Measurements from ENCODE around the gene BBLN.
"Not testable (repeated sequence)": the region's sequence is repeated elsewhere in the genome, so short reads cannot be mapped to it uniquely, and the experiment has no call there.

Gene BBLN

GRCh38 chr9:128180001-128180400 lies 19.9 kb downstream of the BBLN start:
- no peak for DNase-seq (ENCODE audit: insufficient read length, low spot score)
- FAIRE-seq, result no peak
- no peak for TF ChIP-seq POLR2A (IDR thresholded peaks at IDR 0.05; ENCODE audit: low read depth, low read length)

DNA sequence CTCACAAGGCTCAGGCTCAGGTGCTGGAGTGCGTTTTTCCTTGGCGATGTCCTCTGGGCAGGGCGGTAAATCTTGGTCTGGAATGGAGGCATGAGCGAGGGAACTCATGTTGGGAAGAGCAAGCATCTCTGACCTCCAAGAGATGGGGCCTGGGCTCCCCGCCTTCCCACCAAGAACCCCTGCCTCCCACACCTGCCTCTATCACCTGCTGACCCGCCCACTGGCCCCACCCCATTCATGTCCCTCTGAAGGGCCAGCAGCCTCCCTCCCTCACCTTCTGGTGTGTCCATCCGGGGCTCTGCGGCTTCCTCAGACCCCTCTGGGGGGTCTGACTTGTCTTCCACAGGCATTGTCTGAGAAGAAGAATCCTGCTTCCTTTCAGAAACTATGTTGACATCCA lies 20.4 kb downstream of the BBLN start:
- FAIRE-seq, result no peak
- no peak for DNase-seq (ENCODE audit: insufficient read length, low spot score)
- TF ChIP-seq POLR2A (IDR thresholded peaks at IDR 0.05; ENCODE audit: low read depth, low read length), result no peak

GRCh38 chr9:128181480-128181879 lies 21.4 kb downstream of the BBLN start:
- not testable (repeated sequence) for FAIRE-seq; DNase-seq (ENCODE audit: insufficient read length, low spot score)

DNA sequence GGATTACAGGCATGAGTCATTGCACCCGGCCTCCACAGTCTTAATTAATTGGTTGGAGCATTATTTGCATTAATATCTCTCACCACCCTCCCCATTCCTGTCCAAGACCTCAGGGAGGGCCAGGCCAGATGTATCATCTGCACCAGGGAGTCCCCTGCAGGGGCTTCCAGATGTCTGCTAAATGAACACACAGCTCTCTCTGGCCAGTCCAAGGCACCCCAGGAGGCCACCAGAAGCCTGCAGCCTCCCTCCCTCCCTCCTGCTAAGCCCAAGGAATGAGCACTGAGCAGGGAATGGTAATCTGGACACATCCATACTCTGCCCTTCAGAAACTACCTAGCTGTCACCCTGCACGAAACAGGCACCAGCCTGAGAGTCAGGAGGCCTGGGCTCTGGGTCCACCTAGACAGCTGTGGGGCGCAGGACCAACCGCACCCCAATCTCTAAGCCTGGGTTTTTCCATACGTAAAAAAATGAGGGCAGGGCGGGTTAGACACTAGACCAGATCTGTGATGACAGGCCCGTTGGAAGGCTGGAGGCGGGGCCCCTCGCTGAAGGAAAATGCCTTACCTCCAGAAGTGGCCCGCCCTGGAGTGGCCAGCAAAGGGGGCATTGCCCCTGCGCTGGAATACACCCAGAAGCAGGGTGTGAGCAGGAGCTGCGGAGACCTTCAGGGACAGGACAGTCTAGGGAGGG lies 23.0 kb downstream of the BBLN start:
- no peak for DNase-seq (ENCODE audit: insufficient read length, low spot score)
- FAIRE-seq, result no peak
- TF ChIP-seq POLR2A (IDR thresholded peaks at IDR 0.05; ENCODE audit: low read depth, low read length), result no peak

DNA sequence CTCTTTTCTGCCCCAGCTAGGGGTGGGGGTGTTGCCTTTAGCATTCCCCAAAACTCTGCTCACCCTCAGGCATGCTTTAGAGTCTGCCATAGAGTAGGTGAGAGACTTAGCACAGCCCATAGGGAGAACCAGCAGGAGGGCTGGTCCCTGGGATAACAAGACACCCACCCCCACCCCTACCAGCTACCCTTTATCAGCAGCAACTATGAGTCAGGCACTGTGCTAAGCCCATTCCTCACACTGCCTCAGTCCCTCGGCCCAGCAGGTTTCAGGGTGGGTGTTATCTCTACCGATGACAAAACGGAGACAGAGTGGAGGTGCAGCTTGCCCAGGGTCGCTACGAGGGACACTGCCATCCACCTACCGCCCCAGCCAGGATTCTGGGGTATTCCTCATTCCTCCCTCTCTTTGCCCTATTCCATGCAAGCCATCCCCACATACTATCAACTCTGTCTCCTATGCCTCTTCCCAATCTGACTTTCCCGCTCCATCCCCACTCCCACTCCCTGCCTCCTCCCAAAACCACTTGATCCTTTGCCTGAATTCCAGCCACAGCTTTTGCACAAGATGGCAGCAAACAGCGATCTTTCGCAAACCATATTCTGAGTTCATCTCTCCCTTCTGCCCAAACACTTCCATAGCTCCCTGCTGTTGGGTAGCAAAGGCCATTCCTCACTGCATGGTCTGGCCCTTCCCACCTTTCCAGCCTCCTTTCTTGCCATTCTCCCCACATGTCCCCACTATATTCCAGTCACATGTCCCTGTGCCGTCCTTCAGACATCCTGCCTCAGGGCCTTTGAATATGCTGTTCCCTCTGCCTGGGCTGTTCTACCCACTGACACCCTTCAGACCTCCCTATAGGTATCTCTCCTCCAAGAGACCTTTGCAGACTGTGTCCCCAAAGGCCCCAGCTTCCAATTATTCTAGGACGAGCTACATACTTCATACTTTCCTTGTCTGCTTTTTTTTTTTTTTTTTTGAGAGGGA lies 26.2 kb downstream of the BBLN start:
- FAIRE-seq, result no peak
- no peak for TF ChIP-seq POLR2A (IDR thresholded peaks at IDR 0.05; ENCODE audit: low read depth, low read length)
- DNase-seq (ENCODE audit: insufficient read length, low spot score), result no peak

GRCh38 chr9:128187361-128187760 lies 27.3 kb downstream of the BBLN start:
- FAIRE-seq, result no peak
- no peak for DNase-seq (ENCODE audit: insufficient read length, low spot score)
- no peak for TF ChIP-seq POLR2A (IDR thresholded peaks at IDR 0.05; ENCODE audit: low read depth, low read length)

- TF ChIP-seq POLR2A (IDR thresholded peaks at IDR 0.05; ENCODE audit: low read depth, low read length), result no peak
- DNase-seq (ENCODE audit: insufficient read length, low spot score) (no peak), FAIRE-seq (no peak)
Measured at GRCh38 chr9:128188209-128188608, 28.1 kb downstream of the BBLN start.

DNA sequence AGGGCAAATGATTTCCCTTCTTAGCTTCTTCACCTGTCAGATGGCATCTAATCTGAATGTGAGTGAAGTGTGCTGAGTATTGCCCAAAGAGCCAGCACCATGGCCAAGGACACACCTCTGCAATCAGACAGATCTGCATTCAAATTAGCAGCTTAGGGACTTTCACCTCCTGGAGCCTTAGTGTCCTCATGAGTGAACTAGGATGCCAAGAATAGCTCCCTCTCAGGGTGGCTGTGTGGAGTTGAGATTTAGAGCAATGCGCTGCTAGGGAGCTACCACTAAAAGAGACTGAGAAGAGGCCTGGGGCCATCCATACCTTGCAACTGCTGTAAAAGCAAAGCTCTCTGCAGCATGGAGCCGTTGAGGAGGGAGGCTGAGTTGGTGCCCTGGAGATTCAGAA lies 29.9 kb downstream of the BBLN start:
- no peak for FAIRE-seq
- no peak for DNase-seq (ENCODE audit: insufficient read length, low spot score)
- no peak for TF ChIP-seq POLR2A (IDR thresholded peaks at IDR 0.05; ENCODE audit: low read depth, low read length)

DNA sequence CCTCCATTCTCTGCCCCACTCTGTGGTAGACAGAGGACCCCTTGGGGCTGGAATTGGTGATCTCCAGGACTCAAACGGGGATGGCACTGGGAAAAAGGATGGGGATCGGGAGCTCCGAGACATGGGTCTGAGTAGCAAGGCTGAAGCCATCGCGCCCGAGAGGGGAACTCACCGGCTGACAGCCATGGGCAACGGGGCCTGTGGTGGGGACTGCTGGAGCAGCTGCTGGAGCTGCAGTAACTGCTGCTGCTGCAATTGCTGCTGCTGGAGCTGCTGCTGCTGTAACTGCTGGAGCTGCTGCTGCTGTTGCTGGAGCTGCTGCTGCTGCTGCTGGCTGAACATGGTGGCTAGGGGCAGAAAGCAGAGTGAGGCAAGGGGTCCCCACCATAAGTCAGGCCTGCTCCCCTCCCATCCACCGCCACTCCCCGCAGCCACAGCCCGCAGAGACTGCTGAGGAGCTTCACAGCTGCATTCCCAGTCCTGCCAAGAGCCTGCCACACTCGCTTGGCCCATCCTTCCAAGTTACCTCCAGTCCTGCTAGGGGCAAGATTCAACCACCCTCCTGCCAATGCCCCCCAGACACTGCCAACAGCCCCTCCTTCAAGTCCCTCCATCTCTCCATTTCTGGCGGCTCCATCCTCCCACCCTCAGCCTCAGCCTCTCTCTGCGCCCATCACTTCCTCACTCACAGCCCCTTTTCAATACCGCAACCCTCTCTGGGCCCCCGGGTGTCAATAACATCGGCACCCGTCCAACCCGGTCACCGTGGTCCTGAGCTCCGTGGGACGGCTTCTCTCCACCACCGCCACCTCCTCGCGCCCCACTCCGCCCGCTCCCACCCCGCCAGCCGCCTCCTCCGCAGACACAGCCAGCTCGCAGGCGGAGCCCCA lies 30.7 kb downstream of the BBLN start:
- TF ChIP-seq POLR2A (IDR thresholded peaks at IDR 0.05; ENCODE audit: low read depth, low read length), result no peak
- DNase-seq (ENCODE audit: insufficient read length, low spot score) (no peak), FAIRE-seq (no peak)

GRCh38 chr9:128191406-128192046 lies 31.5 kb downstream of the BBLN start, which contains the start of gene CIZ1:
Gene CIZ1 (minus strand): TSS chr9:128191572. CDS start chr9:128190857, 715 bp downstream.
- peak; percentile 71 for TF ChIP-seq POLR2A (IDR thresholded peaks at IDR 0.05; ENCODE audit: low read depth, low read length)
- no peak for FAIRE-seq
- peak; percentile 99 for DNase-seq (ENCODE audit: insufficient read length, low spot score)

DNA sequence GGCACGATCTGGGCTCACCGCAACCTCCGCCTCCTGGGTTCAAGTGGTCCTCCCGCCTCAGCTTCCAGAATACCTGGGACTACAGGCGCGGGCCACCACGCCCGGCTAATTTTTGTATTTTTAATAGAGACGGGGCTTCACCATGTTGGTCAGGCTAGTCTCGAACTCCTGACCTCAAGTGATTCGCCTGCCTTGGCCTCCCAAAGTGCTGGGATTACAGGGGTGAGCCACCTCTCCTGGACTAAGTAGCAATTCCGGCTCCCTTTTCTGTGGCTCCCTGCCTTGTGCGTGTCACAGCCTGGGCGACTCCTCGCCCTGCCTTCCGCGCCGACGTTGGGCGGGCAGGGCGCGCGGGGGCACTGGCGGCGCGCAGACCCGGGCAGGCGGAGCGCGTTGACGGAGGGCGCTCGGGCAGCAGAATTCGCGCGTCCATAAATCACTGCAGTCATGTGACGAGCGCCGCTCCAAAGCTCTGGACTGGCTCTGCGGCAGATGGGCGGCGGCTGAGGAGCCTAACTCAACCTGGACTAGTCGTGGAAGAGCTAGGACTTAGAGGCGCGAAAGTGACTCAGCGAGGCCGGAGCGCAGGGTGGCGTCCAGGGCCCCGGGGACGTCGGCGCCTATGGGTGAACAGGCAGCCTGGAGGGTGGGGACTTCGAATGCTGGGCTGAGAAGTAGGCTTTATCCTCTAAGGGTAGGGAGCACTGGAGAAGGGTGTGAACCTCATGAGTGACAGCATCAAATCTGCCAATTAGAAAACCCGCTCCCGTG lies 32.7 kb downstream of the BBLN start:
- FAIRE-seq (no peak), DNase-seq (ENCODE audit: insufficient read length, low spot score) (no peak)
- TF ChIP-seq POLR2A (IDR thresholded peaks at IDR 0.05; ENCODE audit: low read depth, low read length), result no peak

- FAIRE-seq (no peak), DNase-seq (ENCODE audit: insufficient read length, low spot score) (no peak)
Measured at GRCh38 chr9:128193469-128194096, 33.5 kb downstream of the BBLN start.

More at GRCh38 chr9:128193469-128194096, 33.5 kb downstream of the BBLN start:
- TF ChIP-seq POLR2A (IDR thresholded peaks at IDR 0.05; ENCODE audit: low read depth, low read length), result no peak
